Mucosa of gallbladder (tissue), 1 donor: ENCODE results near the gene ATG7. TPM values are rescaled to one million over a fixed set of nuclear protein-coding genes. Genes with fewer than 3 reads are reported as not detected.
A peak's percentile ranks its signal among the peaks of the same experiment; 100 is the strongest.
"Not testable (repeated sequence)": the region's sequence is repeated elsewhere in the genome, so short reads cannot be mapped to it uniquely, and the experiment has no call there.

Experiments
- DNase-seq: peaks from one replicate; pipeline ENCODE4 v3.0.0-alpha.2; 2020; ENCODE audit warnings: low spot score
- total RNA-seq: library from RNA; stranded (reverse); gene quantifications from one replicate; pipeline ENCODE4 v1.2.1, GENCODE V29; 2021
- donor health status: DM: no; HTN: no; CAD: no.

ATG7 gene
- total RNA-seq, 1 donor from 2014 or later = 32.0 TPM

GRCh38 chr3:11499144-11499543 is 226.9 kb downstream of the ATG7 start:
- DNase-seq = no peak

GRCh38 chr3:11502413-11502812 is 230.2 kb downstream of the ATG7 start:
- DNase-seq = not testable (repeated sequence)

GRCh38 chr3:11507719-11508118 is 235.5 kb downstream of the ATG7 start:
- DNase-seq = no peak

GRCh38 chr3:11508346-11509172 is 236.4 kb downstream of the ATG7 start:
- no peak for DNase-seq

- peak; percentile 77 for DNase-seq
These were observed 237.2 kb downstream of the ATG7 start for GRCh38 chr3:11509173-11510000.

- no peak for DNase-seq
These were observed 237.8 kb downstream of the ATG7 start for GRCh38 chr3:11510001-11510340.

DNA sequence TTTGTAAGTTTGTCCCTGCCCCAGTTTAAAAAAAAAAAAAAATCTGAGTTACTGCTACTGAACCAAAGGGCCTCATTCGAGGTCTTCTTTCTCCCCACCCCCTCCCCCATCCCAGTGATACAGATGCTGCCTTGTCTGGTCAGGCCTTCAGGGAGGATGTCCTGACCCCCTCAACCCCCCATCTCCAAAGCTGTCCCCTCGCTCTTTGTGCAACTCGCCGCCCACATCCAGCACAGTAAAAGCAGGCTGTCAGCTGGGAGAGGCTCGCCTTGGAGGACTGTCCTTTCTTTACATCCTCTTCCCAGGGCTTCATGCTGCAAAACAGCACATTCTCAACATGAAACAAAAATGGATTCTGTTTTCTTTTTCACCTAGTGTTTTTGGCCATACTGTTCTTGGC is 238.2 kb downstream of the ATG7 start:
- DNase-seq = no peak

GRCh38 chr3:11511606-11512005 is 239.4 kb downstream of the ATG7 start:
- DNase-seq = not testable (repeated sequence)

DNA sequence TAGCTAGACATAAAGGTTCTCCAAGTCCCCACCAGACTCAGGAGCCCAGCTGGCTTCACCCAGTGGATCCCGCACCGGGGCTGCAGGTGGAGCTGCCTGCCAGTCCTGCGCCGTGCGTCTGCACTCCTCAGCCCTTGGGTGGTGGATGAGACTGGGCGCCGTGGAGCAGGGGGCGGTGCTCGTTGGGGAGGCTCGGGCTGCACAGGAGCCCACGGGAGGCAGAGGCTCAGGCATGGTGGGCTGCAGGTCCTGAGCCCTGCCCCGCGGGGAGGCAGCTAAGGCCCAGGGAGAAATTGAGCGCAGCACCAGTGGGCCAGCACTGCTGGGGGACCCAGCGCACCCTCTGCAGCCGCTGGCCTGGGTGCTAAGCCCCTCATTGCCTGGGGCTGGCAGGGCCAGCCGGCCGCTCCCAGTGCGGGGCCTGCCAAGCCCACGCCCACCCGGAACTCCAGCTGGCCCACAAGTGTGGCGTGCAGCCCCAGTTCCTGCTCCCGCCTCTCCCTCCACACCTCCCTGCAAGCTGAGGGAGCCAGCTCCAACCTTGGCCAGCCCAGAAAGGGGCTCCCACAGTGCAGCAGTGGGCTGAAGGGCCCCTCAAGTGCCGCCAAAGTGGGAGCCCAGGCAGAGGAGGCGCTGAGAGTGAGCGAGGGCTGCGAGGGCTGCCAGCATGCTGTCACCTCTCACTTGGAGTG is 241.1 kb downstream of the ATG7 start:
- not testable (repeated sequence) for DNase-seq

GRCh38 chr3:11513817-11514135 is 241.6 kb downstream of the ATG7 start:
- no peak for DNase-seq

DNA sequence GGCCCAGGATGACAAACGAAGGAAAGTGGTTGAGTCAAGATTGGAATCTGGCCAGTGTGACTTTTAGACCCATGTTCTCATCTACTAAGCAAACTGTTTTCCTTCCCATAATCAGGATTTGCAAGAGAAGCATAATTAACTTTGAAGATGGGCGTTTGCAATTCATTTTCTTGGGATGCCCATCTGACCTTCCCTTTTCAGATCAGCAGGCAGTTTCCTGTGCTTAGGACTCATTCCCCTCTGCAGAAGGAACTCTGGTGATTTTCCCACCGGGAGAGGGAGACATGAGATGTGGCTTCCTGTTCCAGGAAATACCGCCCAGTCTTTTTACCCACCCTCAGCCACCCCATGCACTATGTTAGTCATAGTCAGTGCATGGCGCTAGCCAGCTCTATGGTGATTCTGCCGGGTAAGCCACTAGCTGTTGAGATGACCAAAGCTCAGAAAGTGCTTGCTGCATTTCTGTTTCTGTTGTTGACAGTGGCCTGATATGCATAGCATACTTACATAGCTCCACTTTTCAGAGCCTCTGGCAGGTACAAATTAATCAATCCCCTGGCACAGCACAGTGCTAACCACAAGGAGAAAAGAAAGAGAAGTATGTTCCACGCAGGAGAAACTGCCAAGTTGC is 242.1 kb downstream of the ATG7 start:
- peak; percentile 34 for DNase-seq

DNA sequence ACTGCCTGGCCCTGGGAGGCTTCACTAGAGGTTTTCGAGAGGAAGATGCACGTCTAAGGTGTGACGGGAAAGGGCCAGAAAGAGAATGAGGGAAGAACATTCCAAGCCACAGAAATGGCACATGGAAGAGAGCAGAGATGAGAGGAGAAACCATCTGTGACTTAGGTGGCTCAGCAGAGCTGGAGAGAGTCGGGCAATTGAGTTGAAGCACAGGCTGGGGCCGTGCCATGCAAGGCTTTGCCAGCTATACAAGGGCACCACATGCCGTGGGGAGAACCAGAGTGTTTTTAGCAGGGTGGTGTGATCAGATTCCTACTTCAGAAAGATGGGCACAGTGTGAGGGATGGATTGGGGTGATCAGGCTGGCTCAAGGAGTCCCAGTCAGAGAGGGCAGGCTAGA is 245.4 kb downstream of the ATG7 start:
- DNase-seq = no peak

- no peak for DNase-seq
These were observed 249.0 kb downstream of the ATG7 start for GRCh38 chr3:11521167-11521566.

DNA sequence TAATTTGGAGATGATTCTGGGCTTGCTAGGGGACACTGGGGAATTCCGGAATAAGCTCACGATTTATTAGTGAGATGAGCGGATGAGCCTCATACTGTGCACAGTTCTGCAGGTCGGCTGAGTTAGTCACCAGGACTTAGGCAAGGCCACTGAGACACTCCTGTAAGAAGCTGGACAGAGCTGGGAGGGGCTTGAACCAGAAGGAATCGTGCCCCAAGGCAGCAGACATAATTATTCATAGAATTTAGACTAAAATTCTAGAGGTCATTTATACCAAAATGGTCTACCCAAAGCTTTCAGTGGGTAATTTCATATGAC is 250.2 kb downstream of the ATG7 start:
- no peak for DNase-seq

DNA sequence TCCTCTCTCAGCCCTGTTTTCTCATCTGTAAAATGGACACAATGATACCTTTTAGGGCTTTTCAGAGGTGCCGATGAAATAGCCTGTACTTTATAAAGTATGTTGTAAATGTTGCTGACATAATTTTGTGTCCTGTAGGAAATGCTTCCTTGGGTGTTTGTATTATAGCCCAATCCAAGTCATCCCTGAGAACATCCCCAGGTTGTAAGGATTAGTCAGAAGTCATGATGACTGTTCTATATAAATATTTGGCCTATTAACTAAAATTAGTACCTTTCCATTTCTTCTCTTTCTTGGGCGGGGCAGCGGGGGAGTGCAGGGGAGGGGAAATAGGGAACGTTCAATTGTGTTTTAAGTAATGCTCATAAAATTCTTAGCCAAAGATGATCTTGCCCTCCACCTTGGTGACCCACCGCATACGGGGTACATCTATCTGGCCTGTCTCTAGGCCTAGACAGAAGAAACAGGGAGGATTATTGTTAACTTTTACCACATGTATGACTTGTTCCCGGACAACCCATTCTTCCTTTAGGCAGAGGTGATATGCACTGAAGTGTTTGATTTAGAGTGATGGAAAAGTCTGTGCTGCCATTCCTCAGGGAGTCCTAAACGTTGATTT is 250.9 kb downstream of the ATG7 start:
- DNase-seq = no peak

- DNase-seq = no peak
These were observed 251.4 kb downstream of the ATG7 start for GRCh38 chr3:11523572-11524101.

GRCh38 chr3:11526121-11526520 is 253.9 kb downstream of the ATG7 start:
- not testable (repeated sequence) for DNase-seq

GRCh38 chr3:11529281-11529680 is 257.1 kb downstream of the ATG7 start:
- DNase-seq = no peak

GRCh38 chr3:11530153-11530721 is 258.0 kb downstream of the ATG7 start:
- DNase-seq = no peak

DNA sequence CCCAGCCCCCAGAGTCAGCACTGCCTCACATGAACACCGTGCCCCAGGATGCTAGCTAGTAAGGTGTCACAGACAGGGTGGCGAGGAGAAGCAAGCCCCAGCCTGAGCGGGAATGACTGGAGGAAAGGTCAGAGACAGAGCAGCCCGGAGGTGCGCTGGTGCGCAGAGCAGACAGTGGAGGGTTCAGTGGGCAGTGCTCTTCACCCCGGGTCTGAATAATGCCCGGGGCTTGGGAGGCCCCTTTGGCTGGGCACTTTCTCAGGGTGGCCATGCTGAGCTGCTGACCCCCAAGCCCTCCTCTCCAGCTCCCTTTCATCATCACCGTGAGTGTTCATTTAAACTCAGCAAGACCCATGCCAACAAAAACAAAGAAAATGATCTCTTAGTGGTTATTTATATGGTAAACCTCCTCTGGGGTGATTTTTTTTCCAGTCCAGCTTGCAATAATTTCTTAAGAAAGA is 260.8 kb downstream of the ATG7 start:
- DNase-seq = no peak
